Fibroblast of villous mesenchyme (primary cell): ENCODE measurements around the gene PPEF2. TPM values are rescaled to one million over a fixed set of nuclear protein-coding genes. Genes with fewer than 3 reads are reported as not detected.
"Not testable (repeated sequence)": the region's sequence is repeated elsewhere in the genome, so short reads cannot be mapped to it uniquely, and the experiment has no call there.

ENCODE experiments used
- DNase-seq: peaks from one replicate; pipeline ENCODE4 v3.0.0-alpha.2; 2010; ENCODE audit warnings: low read depth
- H3K4me3 ChIP-seq: 2 replicates; pipeline ENCODE4 v1.5.1; 2011; ENCODE audit warnings: low read depth, mild to moderate bottlenecking, low read length
- total RNA-seq: library from RNA; depleted of rRNA; stranded (reverse); fragments of >200 nt; gene quantifications from 2 replicates; pipeline ENCODE4 v1.2.3, GENCODE V29; 2012
- TF ChIP-seq, protein P1 (sequence below): IDR thresholded peaks from 2 replicates; pipeline ENCODE4 v1.5.1; 2012; ENCODE audit warnings: low read depth, mild to moderate bottlenecking, low read length; ENCODE audit not compliant: insufficient read depth

PPEF2 gene
- total RNA-seq, 1 donor, result under 0.01 TPM

DNA sequence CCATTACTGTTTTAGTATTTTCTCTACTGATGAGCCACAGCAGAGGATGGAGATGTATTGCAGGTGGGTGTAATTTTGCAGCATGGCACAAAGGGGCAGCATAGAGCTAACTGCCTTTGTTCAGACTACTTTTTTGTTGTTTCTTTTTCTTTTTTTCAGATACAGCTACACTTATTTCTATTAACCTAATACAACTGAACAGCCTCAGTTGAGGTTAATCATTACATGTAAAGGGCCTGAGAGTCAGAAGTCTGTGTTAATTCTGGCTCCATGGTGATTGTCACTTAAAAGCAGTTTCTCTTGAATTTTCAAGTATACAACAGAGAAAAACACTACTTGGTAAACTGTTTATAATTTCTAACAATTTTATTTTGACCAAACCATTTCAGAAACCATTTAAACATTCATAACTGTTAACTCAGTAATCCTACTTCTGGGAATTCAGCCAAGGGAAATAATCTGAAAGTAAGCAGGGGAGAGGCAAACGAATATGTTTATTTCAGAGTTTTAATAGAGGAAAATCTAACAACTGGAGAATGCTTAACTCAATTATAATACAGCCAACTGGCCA lies 13.9 kb upstream of the PPEF2 start:
- peak; percentile 88 for DNase-seq
- TF ChIP-seq, protein P1, sequence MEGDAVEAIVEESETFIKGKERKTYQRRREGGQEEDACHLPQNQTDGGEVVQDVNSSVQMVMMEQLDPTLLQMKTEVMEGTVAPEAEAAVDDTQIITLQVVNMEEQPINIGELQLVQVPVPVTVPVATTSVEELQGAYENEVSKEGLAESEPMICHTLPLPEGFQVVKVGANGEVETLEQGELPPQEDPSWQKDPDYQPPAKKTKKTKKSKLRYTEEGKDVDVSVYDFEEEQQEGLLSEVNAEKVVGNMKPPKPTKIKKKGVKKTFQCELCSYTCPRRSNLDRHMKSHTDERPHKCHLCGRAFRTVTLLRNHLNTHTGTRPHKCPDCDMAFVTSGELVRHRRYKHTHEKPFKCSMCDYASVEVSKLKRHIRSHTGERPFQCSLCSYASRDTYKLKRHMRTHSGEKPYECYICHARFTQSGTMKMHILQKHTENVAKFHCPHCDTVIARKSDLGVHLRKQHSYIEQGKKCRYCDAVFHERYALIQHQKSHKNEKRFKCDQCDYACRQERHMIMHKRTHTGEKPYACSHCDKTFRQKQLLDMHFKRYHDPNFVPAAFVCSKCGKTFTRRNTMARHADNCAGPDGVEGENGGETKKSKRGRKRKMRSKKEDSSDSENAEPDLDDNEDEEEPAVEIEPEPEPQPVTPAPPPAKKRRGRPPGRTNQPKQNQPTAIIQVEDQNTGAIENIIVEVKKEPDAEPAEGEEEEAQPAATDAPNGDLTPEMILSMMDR, result peak; percentile 88
- no peak overlapping the region for H3K4me3 ChIP-seq

DNA sequence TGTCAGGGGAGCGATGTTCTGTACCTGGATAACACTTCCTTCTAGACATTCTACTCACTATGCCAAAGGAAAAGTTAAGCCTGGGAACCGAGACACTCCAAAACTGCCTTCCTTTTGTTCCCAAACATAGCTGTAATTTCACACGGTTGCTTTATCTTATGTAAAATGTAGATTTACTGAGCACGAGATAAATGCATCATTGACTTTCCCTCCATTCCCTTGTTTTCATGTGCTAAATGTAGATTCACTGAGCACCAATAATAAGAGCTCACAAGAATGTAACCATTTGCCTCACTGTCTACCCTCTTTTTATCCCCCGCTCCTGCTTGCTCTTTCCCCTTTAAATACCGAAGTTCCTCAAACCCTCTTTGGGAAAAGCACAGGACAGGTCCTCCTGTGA lies 10.7 kb upstream of the PPEF2 start:
- H3K4me3 ChIP-seq, result no peak overlapping the region
- TF ChIP-seq, protein P1, result no peak
- DNase-seq, result no peak

DNA sequence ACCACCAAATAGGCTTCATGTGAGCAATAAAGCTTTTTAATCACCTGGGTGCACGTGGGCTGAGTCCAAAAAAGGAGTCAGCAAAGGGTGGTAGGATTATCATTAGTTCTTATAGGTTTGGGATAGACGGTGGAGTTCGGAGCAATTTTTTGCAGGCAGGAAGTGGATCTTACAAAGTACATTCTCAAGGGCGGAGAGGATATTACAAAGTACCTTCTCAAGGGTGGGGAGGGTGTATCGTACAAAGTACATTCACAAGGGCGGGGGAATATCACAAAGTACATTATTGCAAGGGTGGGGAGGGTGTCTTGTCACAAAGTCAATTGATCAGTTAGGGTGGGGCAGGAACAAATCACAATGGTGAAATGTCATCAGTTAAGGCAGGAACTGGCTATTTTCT lies 8.6 kb upstream of the PPEF2 start:
- H3K4me3 ChIP-seq, DNase-seq: not testable (repeated sequence)

DNA sequence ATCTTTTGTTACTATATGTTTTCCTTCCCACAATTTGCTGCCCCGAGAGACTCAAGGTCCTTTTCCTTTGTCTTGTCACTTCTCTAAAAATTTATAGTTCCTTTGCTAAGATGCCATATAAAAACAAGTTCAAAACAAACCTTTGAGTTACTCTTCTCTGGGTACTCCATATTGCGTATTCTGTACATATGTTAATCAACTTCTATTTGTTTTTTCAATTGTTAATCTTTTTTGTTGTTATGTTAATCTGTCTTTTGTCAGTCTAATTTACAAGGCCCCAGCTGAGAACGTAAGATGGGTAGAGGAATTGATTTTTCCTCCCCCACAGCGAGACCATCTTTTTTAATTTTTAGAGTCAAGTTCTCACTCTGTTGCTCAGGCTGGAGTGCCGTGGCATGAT lies 7.2 kb upstream of the PPEF2 start:
- DNase-seq, result no peak
- no peak overlapping the region for H3K4me3 ChIP-seq
- TF ChIP-seq, protein P1, result no peak

DNA sequence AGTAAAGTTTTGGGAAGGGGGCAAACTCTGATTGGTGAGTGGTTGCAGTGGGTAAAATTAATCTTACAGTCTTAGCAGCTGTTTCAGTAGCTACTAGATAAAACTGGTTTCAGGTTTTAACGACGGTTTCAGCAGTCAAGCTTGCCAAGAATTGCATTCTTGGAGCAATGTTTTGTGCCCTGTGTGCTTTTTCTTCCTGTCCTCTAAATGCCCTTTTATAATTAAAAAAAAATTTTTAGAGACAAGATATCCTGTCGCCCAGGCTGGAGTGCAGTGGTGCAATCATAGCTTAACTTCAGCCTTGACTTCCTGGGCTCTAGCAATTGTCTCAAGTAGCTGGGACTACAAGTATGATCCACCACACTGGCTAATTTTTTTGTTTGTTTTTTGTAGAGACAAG lies 6.3 kb upstream of the PPEF2 start:
- no peak overlapping the region for H3K4me3 ChIP-seq
- TF ChIP-seq, protein P1, result no peak
- DNase-seq, result peak; percentile 38

DNA sequence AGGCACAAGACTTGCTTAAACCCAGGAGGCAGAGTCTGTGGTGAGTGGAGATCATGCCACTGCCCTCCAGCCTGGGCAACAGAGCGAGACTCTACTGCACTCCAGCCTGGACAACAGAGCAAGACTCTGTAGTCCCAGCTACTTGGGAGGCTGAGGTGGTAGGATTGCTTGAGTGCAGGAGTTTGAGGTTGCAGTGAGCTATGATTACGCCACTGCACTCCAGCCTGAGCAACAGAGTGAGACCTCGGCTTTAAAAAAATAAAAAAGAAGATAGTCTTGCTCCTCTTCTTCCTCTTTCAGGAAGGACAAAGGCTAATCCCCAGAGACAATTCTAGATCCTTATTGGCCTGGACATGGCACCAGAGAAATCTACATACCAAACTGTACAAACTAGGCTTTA lies 5.7 kb upstream of the PPEF2 start:
- TF ChIP-seq, protein P1, result no peak
- peak; percentile 9 for DNase-seq
- H3K4me3 ChIP-seq, result no peak overlapping the region

DNA sequence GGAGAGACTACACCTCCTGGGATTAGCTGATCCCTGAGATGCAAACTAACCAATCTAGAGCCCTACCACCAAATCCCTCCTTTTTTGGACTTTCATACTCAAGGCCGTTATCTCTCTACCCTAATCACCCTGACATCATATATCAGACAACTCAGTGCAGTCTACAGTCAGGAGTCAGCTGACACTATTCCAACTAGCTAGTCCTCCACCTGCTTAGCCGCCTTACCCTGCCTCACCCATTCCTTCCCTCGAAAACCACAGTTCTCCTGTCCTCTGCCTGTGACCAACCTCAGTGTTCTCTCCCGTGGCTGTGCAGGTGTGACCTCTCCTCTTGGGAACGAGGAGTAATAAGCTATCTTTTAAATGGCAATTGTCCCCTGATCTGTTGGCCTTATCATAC lies 1.8 kb upstream of the PPEF2 start:
- no peak overlapping the region for H3K4me3 ChIP-seq
- no peak for DNase-seq
- TF ChIP-seq, protein P1, result no peak
